ENCODE data around the gene KRTAP10-11.

- TF ChIP-seq CTCF (IDR thresholded peaks at IDR 0.05; ENCODE audit: borderline replicate concordance, extremely low read depth, low read length, poor library complexity, severe bottlenecking): no peak
- no peak for TF ChIP-seq EZH2 (IDR thresholded peaks at IDR 0.05; ENCODE audit: borderline replicate concordance, low read depth, low read length, severe bottlenecking)
Measured at GRCh38 chr21:44644878-44645277, 1.3 kb upstream of the KRTAP10-11 start.

All from DND-41 (cell line).